Karpas-422 (cell line): ENCODE data around the gene ATXN1. TPM values are rescaled to one million over a fixed set of nuclear protein-coding genes. Genes with fewer than 3 reads are reported as not detected.

ENCODE experiments used
- DNase-seq: peaks from one replicate; pipeline ENCODE4 v3.0.0-alpha.2; 2015
- H2AFZ ChIP-seq: fragments of 200-600 bp; sonication (generic); 2 replicates; pipeline ENCODE4 v1.6.1; 2014; ENCODE audit warnings: antibody characterized with exemption, low read length, mixed read lengths
- H3K27ac ChIP-seq: fragments of 200-600 bp; sonication (generic); 2 replicates; pipeline ENCODE4 v1.5.1; 2014; ENCODE audit warnings: mild to moderate bottlenecking, low read length, moderate library complexity
- H3K27me3 ChIP-seq: fragments of 200-600 bp; sonication (generic); 2 replicates; pipeline ENCODE4 v1.6.1; 2014; ENCODE audit warnings: low read length, mixed read lengths
- H3K36me3 ChIP-seq: fragments of 200-600 bp; sonication (generic); 2 replicates; pipeline ENCODE4 v1.6.1; 2014; ENCODE audit warnings: low read length, mixed read lengths; ENCODE audit not compliant: insufficient read depth
- H3K4me1 ChIP-seq: fragments of 200-600 bp; sonication (generic); 2 replicates; pipeline ENCODE4 v1.6.1; 2014; ENCODE audit warnings: mild to moderate bottlenecking, low read length, mixed read lengths
- H3K4me2 ChIP-seq: fragments of 200-600 bp; sonication (generic); 2 replicates; pipeline ENCODE4 v1.6.1; 2014; ENCODE audit warnings: low read length, low read depth, mild to moderate bottlenecking; ENCODE audit not compliant: poor library complexity, severe bottlenecking
- H3K4me3 ChIP-seq: fragments of 200-600 bp; sonication (generic); 2 replicates; pipeline ENCODE4 v1.5.1; 2014; ENCODE audit warnings: mild to moderate bottlenecking, antibody characterized with exemption, low read length, mixed read lengths
- H3K79me2 ChIP-seq: fragments of 200-600 bp; sonication (generic); 2 replicates; pipeline ENCODE4 v1.6.1; 2014; ENCODE audit warnings: mild to moderate bottlenecking, low read length, mixed read lengths
- H3K9ac ChIP-seq: fragments of 200-600 bp; sonication (generic); 2 replicates; pipeline ENCODE4 v1.6.0; 2014; ENCODE audit warnings: low read length
- H3K9me2 ChIP-seq: fragments of 200-600 bp; sonication (generic), shearing (Covaris generic); replicated peaks from 2 replicates; pipeline ENCODE4 v1.6.0; 2014; ENCODE audit warnings: mild to moderate bottlenecking, low read length, moderate library complexity; ENCODE audit not compliant: insufficient read depth
- H3K9me3 ChIP-seq: fragments of 300-700, 200-600 bp; sonication (generic); 2 replicates; pipeline ENCODE4 v1.6.1; 2014; ENCODE audit warnings: low read length, mixed read lengths
- H4K20me1 ChIP-seq: fragments of 200-600 bp; sonication (generic); 2 replicates; pipeline ENCODE4 v1.6.1; 2014; ENCODE audit warnings: mild to moderate bottlenecking, antibody characterized with exemption, low read length, low read depth; ENCODE audit not compliant: insufficient read depth
- total RNA-seq: library from RNA; depleted of rRNA; stranded (reverse); fragments of >200 nt; shearing (Covaris generic); gene quantifications from 2 replicates; pipeline ENCODE4 v1.2.3, GENCODE V29; 2014; ENCODE audit warnings: low replicate concordance

Gene ATXN1
- total RNA-seq, 1 experiment from 2014 or later, result 0.37 TPM

- H3K79me2 ChIP-seq, result no peaks in the 10 kb centered on the region
- DNase-seq, result no peak
- H3K9me3 ChIP-seq, result no peaks in the 10 kb centered on the region
- H3K36me3 ChIP-seq, result no peaks in the 10 kb centered on the region
- no peaks in the 10 kb centered on the region for H4K20me1 ChIP-seq
- H3K27ac ChIP-seq, result no peak overlapping the region
- H3K9ac ChIP-seq, result no peak overlapping the region
- no peaks in the 10 kb centered on the region for H3K27me3 ChIP-seq
- peaks cover 18% of the 10 kb centered on the region for H3K4me1 ChIP-seq
- no peaks in the 10 kb centered on the region for H3K9me2 ChIP-seq
- no peak overlapping the region for H2AFZ ChIP-seq
- no peak overlapping the region for H3K4me3 ChIP-seq
- no peak overlapping the region for H3K4me2 ChIP-seq
Measured at GRCh38 chr6:16311763-16312162, 449.5 kb downstream of the ATXN1 start.

DNA sequence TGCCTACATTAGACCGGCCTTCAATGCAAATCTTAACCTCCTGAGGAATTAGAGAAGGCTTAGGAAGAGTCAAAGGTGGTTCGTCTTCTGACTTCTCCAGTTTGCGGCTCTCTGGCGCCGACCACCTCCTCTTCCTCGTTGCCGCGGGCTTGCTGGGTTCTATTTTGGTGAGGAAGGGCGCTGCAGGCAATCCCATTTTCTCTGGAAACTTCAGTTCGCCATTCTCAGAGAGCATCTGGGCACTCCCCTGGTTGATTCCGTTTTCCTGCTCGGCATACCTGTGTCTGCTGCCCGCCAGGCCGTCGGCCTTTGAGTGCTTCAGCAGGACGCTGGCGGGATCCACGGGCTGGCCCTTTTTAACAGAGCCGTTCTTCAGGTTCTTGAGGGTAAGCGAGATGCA, 454.9 kb downstream of the ATXN1 start:
- Histone ChIP-seq H3K79me2 (no peaks in the 10 kb centered on the region), H3K9ac (peak overlapping the region; percentile 60; the same call in 1 of the 2 replicates), H3K9me3 (no peaks in the 10 kb centered on the region), H3K4me3 (peak overlapping the region; percentile 69), H3K4me1 (peaks cover 42% of the 10 kb centered on the region), H2AFZ (peak overlapping the region; percentile 34; the same call in 1 of the 2 replicates), H3K27me3 (no peaks in the 10 kb centered on the region), H4K20me1 (no peaks in the 10 kb centered on the region), H3K36me3 (no peaks in the 10 kb centered on the region), H3K4me2 (peak overlapping the region; percentile 91), H3K27ac (no peak overlapping the region; the same call in 1 of the 2 replicates), H3K9me2 (no peaks in the 10 kb centered on the region)
- no peak for DNase-seq

GRCh38 chr6:16305788-16306187, 455.5 kb downstream of the ATXN1 start:
- H2AFZ ChIP-seq, result peak overlapping the region; percentile 34; the same call in 1 of the 2 replicates
- no peaks in the 10 kb centered on the region for H3K36me3 ChIP-seq
- no peaks in the 10 kb centered on the region for H3K9me3 ChIP-seq
- peak overlapping the region; percentile 67 for H3K27ac ChIP-seq
- no peaks in the 10 kb centered on the region for H3K79me2 ChIP-seq
- no peaks in the 10 kb centered on the region for H3K27me3 ChIP-seq
- H3K9ac ChIP-seq, result peak overlapping the region; percentile 60
- DNase-seq, result peak; percentile 73
- peak overlapping the region; percentile 69 for H3K4me3 ChIP-seq
- no peaks in the 10 kb centered on the region for H3K9me2 ChIP-seq
- peak overlapping the region; percentile 91 for H3K4me2 ChIP-seq
- no peaks in the 10 kb centered on the region for H4K20me1 ChIP-seq
- H3K4me1 ChIP-seq, result peaks cover 42% of the 10 kb centered on the region

- Histone ChIP-seq H3K9me3 (no peaks in the 10 kb centered on the region), H3K27me3 (no peaks in the 10 kb centered on the region), H3K4me3 (peak overlapping the region; percentile 69), H3K4me2 (peak overlapping the region; percentile 91), H3K9me2 (no peaks in the 10 kb centered on the region), H2AFZ (no peak overlapping the region), H3K36me3 (no peaks in the 10 kb centered on the region), H3K4me1 (peaks cover 42% of the 10 kb centered on the region), H4K20me1 (no peaks in the 10 kb centered on the region), H3K79me2 (no peaks in the 10 kb centered on the region), H3K27ac (peak overlapping the region; percentile 67), H3K9ac (peak overlapping the region; percentile 60)
- DNase-seq, result peak; percentile 79
Measured at GRCh38 chr6:16305246-16305725, 456.0 kb downstream of the ATXN1 start.

DNA sequence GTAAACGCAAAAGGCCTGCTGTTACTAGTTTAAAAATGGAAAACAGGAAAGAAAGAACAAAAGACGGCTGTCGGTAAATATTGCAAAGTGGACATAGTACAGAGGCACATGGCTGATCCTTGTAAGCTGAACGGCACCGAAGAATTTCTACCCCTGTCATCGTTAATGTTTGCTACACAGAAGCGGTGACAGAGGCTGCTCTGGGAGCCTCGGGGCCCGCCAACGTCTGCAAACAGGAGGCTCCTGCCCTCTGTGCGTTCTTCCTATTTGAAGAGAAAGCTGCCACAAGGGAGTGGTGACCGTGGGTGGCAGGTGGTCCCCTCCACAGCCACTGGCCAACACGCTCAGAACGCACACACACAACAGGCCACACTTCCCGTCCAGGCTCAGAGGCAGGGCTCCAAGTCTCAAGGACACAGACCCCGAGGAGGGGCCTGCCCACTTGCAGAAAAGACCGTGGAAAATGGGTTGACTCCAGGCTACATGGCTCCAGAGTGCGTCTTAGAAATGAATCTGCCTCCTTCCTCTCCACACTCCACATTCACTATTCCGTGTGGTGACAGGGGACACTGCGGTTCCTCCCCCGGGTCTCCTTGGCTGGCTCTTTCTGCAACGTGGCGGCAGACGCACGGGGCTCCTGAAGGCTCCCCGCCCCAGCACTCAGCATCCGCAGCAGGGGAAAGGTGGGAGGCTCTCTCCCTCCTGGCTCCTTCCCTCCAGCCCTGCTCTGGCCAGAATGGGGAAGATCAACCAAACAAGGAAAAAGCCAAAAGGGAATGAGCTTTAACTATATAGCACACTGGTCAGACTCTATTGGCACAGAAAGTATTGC, 458.3 kb downstream of the ATXN1 start:
- H3K4me2 ChIP-seq, result no peak overlapping the region

GRCh38 chr6:16301511-16301910, 459.7 kb downstream of the ATXN1 start:
- no peak overlapping the region for H3K4me3 ChIP-seq
- H3K27me3 ChIP-seq, result no peaks in the 10 kb centered on the region
- no peak overlapping the region for H3K27ac ChIP-seq
- H3K79me2 ChIP-seq, result no peaks in the 10 kb centered on the region
- no peak overlapping the region for H3K4me2 ChIP-seq
- no peak overlapping the region for H2AFZ ChIP-seq
- no peaks in the 10 kb centered on the region for H3K36me3 ChIP-seq
- no peak for DNase-seq
- H3K9me2 ChIP-seq, result no peaks in the 10 kb centered on the region
- H3K9ac ChIP-seq, result no peak overlapping the region
- H3K9me3 ChIP-seq, result no peaks in the 10 kb centered on the region
- peaks cover 31% of the 10 kb centered on the region for H3K4me1 ChIP-seq
- H4K20me1 ChIP-seq, result no peaks in the 10 kb centered on the region

More for the DNA sequence above, 458.3 kb downstream of the ATXN1 start:
- no peaks in the 10 kb centered on the region for H3K9me2 ChIP-seq
- DNase-seq, result no peak
- no peaks in the 10 kb centered on the region for H3K27me3 ChIP-seq
- H3K9ac ChIP-seq, result no peak overlapping the region
- H3K4me1 ChIP-seq, result peaks cover 36% of the 10 kb centered on the region
- no peak overlapping the region for H2AFZ ChIP-seq
- H3K79me2 ChIP-seq, result no peaks in the 10 kb centered on the region
- no peaks in the 10 kb centered on the region for H3K36me3 ChIP-seq
- H3K9me3 ChIP-seq, result no peaks in the 10 kb centered on the region
- no peak overlapping the region for H3K27ac ChIP-seq
- H4K20me1 ChIP-seq, result no peaks in the 10 kb centered on the region
- H3K4me3 ChIP-seq, result no peak overlapping the region

DNA sequence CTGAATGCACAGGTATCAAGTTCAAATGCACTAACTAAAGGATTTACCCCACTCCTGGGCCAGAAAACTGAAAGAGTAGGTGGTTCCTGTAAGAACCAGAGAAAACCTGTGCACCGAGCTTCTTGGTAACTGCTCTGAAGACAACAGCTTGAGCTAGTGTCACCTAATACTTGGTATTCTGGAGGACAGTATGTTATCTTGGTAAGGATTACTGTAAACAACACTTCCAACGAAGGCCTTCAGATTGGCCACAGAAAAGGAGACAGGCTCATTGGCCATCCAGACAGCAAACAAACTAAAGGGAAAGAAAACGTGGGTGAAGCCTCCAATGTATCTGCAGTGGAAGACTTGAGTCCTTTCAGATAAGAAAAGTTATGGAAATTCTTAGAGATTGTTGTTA, 461.4 kb downstream of the ATXN1 start:
- Histone ChIP-seq H3K79me2 (no peaks in the 10 kb centered on the region), H3K4me2 (no peak overlapping the region), H3K27me3 (no peaks in the 10 kb centered on the region), H3K9ac (no peak overlapping the region), H2AFZ (no peak overlapping the region), H3K4me3 (no peak overlapping the region), H3K4me1 (peaks cover 15% of the 10 kb centered on the region), H3K9me2 (no peaks in the 10 kb centered on the region), H3K9me3 (no peaks in the 10 kb centered on the region), H3K36me3 (no peaks in the 10 kb centered on the region), H4K20me1 (no peaks in the 10 kb centered on the region), H3K27ac (no peak overlapping the region)
- DNase-seq, result no peak

DNA sequence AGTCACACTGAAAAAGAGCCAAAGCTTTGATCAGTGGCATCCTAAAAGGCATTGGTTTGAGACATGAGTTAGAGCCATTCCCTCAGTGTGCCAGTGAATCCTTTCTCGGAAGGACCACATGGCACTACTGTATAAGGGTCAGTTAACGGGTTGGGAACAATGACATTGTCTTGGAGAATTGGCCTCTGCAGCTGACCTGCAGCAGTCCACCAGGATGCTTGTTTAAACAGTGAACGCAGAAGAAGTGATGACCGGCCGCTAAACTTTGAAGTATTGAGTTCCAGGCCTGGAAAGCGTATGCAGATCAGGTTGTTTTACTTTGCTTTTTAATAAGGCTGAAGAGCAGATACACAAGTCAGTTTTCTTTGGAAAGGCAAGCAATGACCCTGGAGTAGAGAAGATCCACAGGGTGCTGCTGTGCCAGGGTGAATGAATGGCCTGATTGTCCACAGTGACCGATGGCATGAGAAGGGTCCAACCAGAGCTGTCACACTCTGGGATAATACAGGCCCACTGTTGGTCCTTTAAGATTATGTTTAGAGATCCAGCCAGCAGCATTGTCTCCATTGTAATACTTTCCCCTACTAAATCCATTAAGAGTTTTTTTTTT, 465.1 kb downstream of the ATXN1 start:
- H3K36me3 ChIP-seq, result no peaks in the 10 kb centered on the region
- no peaks in the 10 kb centered on the region for H3K9me2 ChIP-seq
- no peak overlapping the region for H3K27ac ChIP-seq
- no peak overlapping the region for H3K4me2 ChIP-seq
- H2AFZ ChIP-seq, result no peak overlapping the region
- H3K4me3 ChIP-seq, result no peak overlapping the region
- H4K20me1 ChIP-seq, result no peaks in the 10 kb centered on the region
- no peaks in the 10 kb centered on the region for H3K79me2 ChIP-seq
- H3K9me3 ChIP-seq, result no peaks in the 10 kb centered on the region
- no peak for DNase-seq
- H3K27me3 ChIP-seq, result no peaks in the 10 kb centered on the region
- H3K9ac ChIP-seq, result no peak overlapping the region
- H3K4me1 ChIP-seq, result no peaks in the 10 kb centered on the region; the same call in 1 of the 2 replicates
